ENCODE results near the gene WDR36. TPM values are rescaled to one million over a fixed set of nuclear protein-coding genes. Genes with fewer than 3 reads are reported as not detected.

Gene WDR36
- total and polyA plus RNA-seq, 2 of the 13 experiments (the other 11 are each of a cell fraction or from before 2014, with no cell fraction given) = 18.2 to 40.6 TPM

DNA sequence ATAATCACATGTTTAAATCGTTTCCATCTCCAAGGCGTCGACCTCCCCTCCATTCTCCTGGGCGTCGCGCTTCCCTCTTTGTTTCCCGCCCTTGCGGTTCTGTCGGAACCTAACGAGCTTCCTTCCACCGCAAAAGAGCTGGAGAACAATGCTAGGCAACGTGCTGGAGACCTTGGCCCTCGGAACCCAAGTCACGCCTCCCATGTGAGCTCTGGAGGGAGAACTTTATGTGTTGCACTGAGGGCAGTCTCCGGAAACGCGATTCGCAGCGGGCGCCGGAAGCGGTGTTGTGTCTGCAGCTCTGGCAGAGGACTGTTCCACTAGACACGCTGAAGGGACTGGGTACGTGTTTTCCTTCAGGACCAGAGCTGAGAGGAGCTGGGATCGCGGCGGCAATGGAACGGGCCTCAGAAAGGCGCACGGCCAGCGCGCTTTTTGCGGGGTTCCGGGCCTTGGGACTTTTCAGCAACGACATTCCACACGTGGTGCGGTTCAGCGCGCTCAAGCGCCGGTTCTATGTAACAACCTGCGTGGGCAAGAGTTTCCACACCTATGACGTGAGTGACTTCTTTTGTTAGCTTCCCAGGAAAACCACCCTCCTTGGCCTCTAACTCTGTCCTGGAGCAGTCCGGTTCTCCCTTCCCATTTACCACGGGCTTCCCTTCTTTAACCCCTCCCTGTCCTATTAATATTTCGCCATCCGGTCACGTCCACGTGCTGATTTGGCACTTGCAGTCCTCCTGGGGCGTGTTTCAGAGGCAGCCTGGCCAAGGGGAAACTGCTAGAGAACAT is at the start of gene WDR36 (continued):
- TF ChIP-seq, protein P1, sequence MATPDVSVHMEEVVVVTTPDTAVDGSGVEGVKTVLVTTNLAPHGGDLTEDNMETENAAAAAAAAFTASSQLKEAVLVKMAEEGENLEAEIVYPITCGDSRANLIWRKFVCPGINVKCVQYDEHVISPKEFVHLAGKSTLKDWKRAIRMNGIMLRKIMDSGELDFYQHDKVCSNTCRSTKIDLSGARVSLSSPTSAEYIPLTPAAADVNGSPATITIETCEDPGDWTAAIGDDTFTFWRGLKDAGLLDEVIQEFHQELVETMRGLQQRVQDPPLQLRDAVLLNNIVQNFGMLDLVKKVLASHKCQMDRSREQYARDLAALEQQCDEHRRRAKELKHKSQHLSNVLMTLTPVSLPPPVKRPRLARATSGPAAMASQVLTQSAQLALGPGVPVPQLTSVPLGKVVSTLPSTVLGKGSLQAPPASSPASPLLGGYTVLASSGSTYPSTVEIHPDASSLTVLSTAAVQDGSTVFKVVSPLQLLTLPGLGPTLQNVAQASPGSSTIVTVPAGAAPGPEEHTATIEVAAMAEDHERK (CRISPR knock-in tag; IDR thresholded peaks at IDR 0.05; ENCODE audit: low read depth) = peak; percentile 52; the same call in 1 of the 2 replicates
- no peak for TF ChIP-seq FOXA1 (IDR thresholded peaks at IDR 0.05)
- peak; percentile 57 for TF ChIP-seq FOXA1 (CRISPR knock-in tag; IDR thresholded peaks at IDR 0.05)
- 0 out of 2 replicates have a peak, but pooled peaks have one; percentile 83 for TF ChIP-seq ZNF432 (CRISPR knock-in tag; IDR thresholded peaks at IDR 0.05; ENCODE audit: borderline replicate concordance)
- TF ChIP-seq KDM4B (CRISPR knock-in tag; IDR thresholded peaks at IDR 0.05) = peak; percentile 96
- TF ChIP-seq, protein P2, sequence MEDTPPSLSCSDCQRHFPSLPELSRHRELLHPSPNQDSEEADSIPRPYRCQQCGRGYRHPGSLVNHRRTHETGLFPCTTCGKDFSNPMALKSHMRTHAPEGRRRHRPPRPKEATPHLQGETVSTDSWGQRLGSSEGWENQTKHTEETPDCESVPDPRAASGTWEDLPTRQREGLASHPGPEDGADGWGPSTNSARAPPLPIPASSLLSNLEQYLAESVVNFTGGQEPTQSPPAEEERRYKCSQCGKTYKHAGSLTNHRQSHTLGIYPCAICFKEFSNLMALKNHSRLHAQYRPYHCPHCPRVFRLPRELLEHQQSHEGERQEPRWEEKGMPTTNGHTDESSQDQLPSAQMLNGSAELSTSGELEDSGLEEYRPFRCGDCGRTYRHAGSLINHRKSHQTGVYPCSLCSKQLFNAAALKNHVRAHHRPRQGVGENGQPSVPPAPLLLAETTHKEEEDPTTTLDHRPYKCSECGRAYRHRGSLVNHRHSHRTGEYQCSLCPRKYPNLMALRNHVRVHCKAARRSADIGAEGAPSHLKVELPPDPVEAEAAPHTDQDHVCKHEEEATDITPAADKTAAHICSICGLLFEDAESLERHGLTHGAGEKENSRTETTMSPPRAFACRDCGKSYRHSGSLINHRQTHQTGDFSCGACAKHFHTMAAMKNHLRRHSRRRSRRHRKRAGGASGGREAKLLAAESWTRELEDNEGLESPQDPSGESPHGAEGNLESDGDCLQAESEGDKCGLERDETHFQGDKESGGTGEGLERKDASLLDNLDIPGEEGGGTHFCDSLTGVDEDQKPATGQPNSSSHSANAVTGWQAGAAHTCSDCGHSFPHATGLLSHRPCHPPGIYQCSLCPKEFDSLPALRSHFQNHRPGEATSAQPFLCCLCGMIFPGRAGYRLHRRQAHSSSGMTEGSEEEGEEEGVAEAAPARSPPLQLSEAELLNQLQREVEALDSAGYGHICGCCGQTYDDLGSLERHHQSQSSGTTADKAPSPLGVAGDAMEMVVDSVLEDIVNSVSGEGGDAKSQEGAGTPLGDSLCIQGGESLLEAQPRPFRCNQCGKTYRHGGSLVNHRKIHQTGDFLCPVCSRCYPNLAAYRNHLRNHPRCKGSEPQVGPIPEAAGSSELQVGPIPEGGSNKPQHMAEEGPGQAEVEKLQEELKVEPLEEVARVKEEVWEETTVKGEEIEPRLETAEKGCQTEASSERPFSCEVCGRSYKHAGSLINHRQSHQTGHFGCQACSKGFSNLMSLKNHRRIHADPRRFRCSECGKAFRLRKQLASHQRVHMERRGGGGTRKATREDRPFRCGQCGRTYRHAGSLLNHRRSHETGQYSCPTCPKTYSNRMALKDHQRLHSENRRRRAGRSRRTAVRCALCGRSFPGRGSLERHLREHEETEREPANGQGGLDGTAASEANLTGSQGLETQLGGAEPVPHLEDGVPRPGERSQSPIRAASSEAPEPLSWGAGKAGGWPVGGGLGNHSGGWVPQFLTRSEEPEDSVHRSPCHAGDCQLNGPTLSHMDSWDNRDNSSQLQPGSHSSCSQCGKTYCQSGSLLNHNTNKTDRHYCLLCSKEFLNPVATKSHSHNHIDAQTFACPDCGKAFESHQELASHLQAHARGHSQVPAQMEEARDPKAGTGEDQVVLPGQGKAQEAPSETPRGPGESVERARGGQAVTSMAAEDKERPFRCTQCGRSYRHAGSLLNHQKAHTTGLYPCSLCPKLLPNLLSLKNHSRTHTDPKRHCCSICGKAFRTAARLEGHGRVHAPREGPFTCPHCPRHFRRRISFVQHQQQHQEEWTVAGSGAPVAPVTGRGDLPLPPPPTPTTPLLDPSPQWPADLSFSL (CRISPR knock-in tag; IDR thresholded peaks at IDR 0.05) = peak; percentile 69; the same call in 1 of the 2 replicates
- peak; percentile 85 for TF ChIP-seq CAMTA2 (CRISPR knock-in tag; IDR thresholded peaks at IDR 0.05; ENCODE audit: borderline replicate concordance)
- TF ChIP-seq HDAC1 (CRISPR knock-in tag; IDR thresholded peaks at IDR 0.05) = peak; percentile 97
- peak; percentile 90 for TF ChIP-seq ZNF563 (CRISPR knock-in tag; IDR thresholded peaks at IDR 0.05)
- TF ChIP-seq ZNF781 (CRISPR knock-in tag; IDR thresholded peaks at IDR 0.05; ENCODE audit: borderline replicate concordance, not compliant biosample characterization) = peak; percentile 99
- 0 out of 2 replicates have a peak, but pooled peaks have one; percentile 47 for TF ChIP-seq ZNF703 (CRISPR knock-in tag; IDR thresholded peaks at IDR 0.05; ENCODE audit: borderline replicate concordance)
- TF ChIP-seq ZFY (CRISPR knock-in tag; IDR thresholded peaks at IDR 0.05) = peak; percentile 70; the same call in 1 of the 2 replicates
- TF ChIP-seq GPN1 (CRISPR knock-in tag; IDR thresholded peaks at IDR 0.05; ENCODE audit: borderline replicate concordance) = no peak; the same call in 1 of the 2 replicates
- TF ChIP-seq HMGA1 (CRISPR knock-in tag; conservative IDR thresholded peaks at IDR 0.05) = no peak
- TF ChIP-seq ZNF317 (CRISPR knock-in tag; IDR thresholded peaks at IDR 0.05) = peak; percentile 85
- TF ChIP-seq, protein P3, sequence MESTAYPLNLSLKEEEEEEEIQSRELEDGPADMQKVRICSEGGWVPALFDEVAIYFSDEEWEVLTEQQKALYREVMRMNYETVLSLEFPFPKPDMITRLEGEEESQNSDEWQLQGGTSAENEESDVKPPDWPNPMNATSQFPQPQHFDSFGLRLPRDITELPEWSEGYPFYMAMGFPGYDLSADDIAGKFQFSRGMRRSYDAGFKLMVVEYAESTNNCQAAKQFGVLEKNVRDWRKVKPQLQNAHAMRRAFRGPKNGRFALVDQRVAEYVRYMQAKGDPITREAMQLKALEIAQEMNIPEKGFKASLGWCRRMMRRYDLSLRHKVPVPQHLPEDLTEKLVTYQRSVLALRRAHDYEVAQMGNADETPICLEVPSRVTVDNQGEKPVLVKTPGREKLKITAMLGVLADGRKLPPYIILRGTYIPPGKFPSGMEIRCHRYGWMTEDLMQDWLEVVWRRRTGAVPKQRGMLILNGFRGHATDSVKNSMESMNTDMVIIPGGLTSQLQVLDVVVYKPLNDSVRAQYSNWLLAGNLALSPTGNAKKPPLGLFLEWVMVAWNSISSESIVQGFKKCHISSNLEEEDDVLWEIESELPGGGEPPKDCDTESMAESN (CRISPR knock-in tag; conservative IDR thresholded peaks at IDR 0.05) = peak; percentile 96
- TF ChIP-seq SRF (IDR thresholded peaks at IDR 0.05; ENCODE audit: low read depth, low read length) = peak; percentile 66
- peak; percentile 90 for TF ChIP-seq ZNF335 (CRISPR knock-in tag; IDR thresholded peaks at IDR 0.05)
- TF ChIP-seq ZNF274 (CRISPR knock-in tag; IDR thresholded peaks at IDR 0.05) = peak; percentile 94; the same call in 1 of the 2 replicates
- TF ChIP-seq ZNF34 (CRISPR knock-in tag; IDR thresholded peaks at IDR 0.05; ENCODE audit: borderline replicate concordance) = peak; percentile 79; the same call in 1 of the 2 replicates
